ENCODE data around the gene LACC1. TPM values are rescaled to one million over a fixed set of nuclear protein-coding genes. Genes with fewer than 3 reads are reported as not detected.

Gene LACC1
- total and polyA plus RNA-seq, 2 donors (not counting 1 experiment from before 2014, with no cell fraction given), result 1.4 to 5.3 TPM

- H3K4me2 ChIP-seq (replicated peaks; ENCODE audit: low read depth, low read length, poor library complexity, severe bottlenecking), result no peak overlapping the region
- ATAC-seq (ENCODE audit: low read depth) (no peak), DNase-seq (no peak)
- no peaks in the 10 kb centered on the region for H3K27me3 Mint-ChIP-seq
- no peaks in the 10 kb centered on the region for H3K79me2 ChIP-seq (ENCODE audit: control insufficient read depth, insufficient read depth, low read length)
- WGBS (ENCODE audit: insufficient coverage), result no CpG with 5 or more reads among the region's 4 CpGs
- no peak overlapping the region for H3K4me3 Mint-ChIP-seq
- POLR2A ChIA-PET, result no interaction called here
- no peaks in the 10 kb centered on the region for H3K36me3 ChIP-seq (replicated peaks in 1 of 2; ENCODE audit: control extremely low read depth in 1 of 2, control insufficient read depth in 1 of 2, extremely low read depth in 1 of 2, insufficient read depth in 2 of 2, low read length in 1 of 2)
- H3K4me1 ChIP-seq (ENCODE audit: control insufficient read depth in 2 of 2, insufficient read depth in 2 of 2, low read length in 2 of 2), result no peaks in the 10 kb centered on the region
- TF ChIP-seq, protein P1, sequence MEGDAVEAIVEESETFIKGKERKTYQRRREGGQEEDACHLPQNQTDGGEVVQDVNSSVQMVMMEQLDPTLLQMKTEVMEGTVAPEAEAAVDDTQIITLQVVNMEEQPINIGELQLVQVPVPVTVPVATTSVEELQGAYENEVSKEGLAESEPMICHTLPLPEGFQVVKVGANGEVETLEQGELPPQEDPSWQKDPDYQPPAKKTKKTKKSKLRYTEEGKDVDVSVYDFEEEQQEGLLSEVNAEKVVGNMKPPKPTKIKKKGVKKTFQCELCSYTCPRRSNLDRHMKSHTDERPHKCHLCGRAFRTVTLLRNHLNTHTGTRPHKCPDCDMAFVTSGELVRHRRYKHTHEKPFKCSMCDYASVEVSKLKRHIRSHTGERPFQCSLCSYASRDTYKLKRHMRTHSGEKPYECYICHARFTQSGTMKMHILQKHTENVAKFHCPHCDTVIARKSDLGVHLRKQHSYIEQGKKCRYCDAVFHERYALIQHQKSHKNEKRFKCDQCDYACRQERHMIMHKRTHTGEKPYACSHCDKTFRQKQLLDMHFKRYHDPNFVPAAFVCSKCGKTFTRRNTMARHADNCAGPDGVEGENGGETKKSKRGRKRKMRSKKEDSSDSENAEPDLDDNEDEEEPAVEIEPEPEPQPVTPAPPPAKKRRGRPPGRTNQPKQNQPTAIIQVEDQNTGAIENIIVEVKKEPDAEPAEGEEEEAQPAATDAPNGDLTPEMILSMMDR (IDR thresholded peaks at IDR 0.05), result no peak
- no peak for TF ChIP-seq EZH2 (IDR thresholded peaks at IDR 0.05; ENCODE audit: borderline replicate concordance, insufficient read depth, low read depth, low read length, poor library complexity, severe bottlenecking)
- CTCF ChIA-PET, result no interaction called here
- peaks cover 0 to 3% (median 0%) of the 10 kb centered on the region in 3 donors for H3K9me3 ChIP-seq (ENCODE audit: control extremely low read depth in 1 of 3, control insufficient read depth in 2 of 3, insufficient read depth in 1 of 3, low read length in 2 of 3)
- H3K27me3 ChIP-seq (replicated peaks in 1 of 4; ENCODE audit: control extremely low read depth in 1 of 4, control insufficient read depth in 3 of 4, insufficient read depth in 4 of 4, low read length in 3 of 4), result no peaks in the 10 kb centered on the region
- H2AFZ ChIP-seq (ENCODE audit: insufficient read depth, low read depth, low read length, poor library complexity, severe bottlenecking), result no peak overlapping the region
- no peak overlapping the region for H3K9ac ChIP-seq (ENCODE audit: low read length)
- no peak overlapping the region for H3K27ac ChIP-seq (ENCODE audit: low read length in 2 of 2)
- no peaks in the 10 kb centered on the region for H4K20me1 ChIP-seq (ENCODE audit: control insufficient read depth, insufficient read depth, low read length, poor library complexity, severe bottlenecking)
- H3K4me3 ChIP-seq (ENCODE audit: control extremely low read depth in 1 of 5, extremely low read depth in 1 of 5, insufficient read depth in 1 of 5, low read depth in 2 of 5, low read length in 4 of 5), result no peak overlapping the region
- H3K4me1 Mint-ChIP-seq, result no peaks in the 10 kb centered on the region
- H3K27ac Mint-ChIP-seq, result no peak overlapping the region
- intact Hi-C loops (cut with micrococcal nuclease), result no loop called here
- H3K9me3 Mint-ChIP-seq (ENCODE audit: insufficient read depth), result peaks cover 4% of the 10 kb centered on the region
Observed at GRCh38 chr13:43838909-43839308, 40.8 kb upstream of the LACC1 start.

- H3K27me3 ChIP-seq (replicated peaks in 1 of 4; ENCODE audit: control extremely low read depth in 1 of 4, control insufficient read depth in 3 of 4, insufficient read depth in 4 of 4, low read length in 3 of 4), result no peaks in the 10 kb centered on the region
- Mint-ChIP-seq H3K27ac (no peak overlapping the region), H3K4me1 (no peaks in the 10 kb centered on the region), H3K27me3 (no peaks in the 10 kb centered on the region), H3K4me3 (no peak overlapping the region), H3K9me3 (ENCODE audit: insufficient read depth) (peaks cover 18% of the 10 kb centered on the region)
- intact Hi-C loops (cut with micrococcal nuclease), result no loop called here
- H4K20me1 ChIP-seq (ENCODE audit: control insufficient read depth, insufficient read depth, low read length, poor library complexity, severe bottlenecking), result no peaks in the 10 kb centered on the region
- no peaks in the 10 kb centered on the region for H3K36me3 ChIP-seq (replicated peaks in 1 of 2; ENCODE audit: control extremely low read depth in 1 of 2, control insufficient read depth in 1 of 2, extremely low read depth in 1 of 2, insufficient read depth in 2 of 2, low read length in 1 of 2)
- H3K27ac ChIP-seq (ENCODE audit: low read length in 2 of 2), result no peak overlapping the region
- POLR2A ChIA-PET, result no interaction called here
- ATAC-seq (ENCODE audit: low read depth) (no peak), DNase-seq (no peak)
- TF ChIP-seq, protein P1 (IDR thresholded peaks at IDR 0.05), result no peak
- TF ChIP-seq EZH2 (IDR thresholded peaks at IDR 0.05; ENCODE audit: borderline replicate concordance, insufficient read depth, low read depth, low read length, poor library complexity, severe bottlenecking), result no peak
- no peak overlapping the region for H3K9ac ChIP-seq (ENCODE audit: low read length)
- no peak overlapping the region for H3K4me3 ChIP-seq (ENCODE audit: control extremely low read depth in 1 of 5, extremely low read depth in 1 of 5, insufficient read depth in 1 of 5, low read depth in 2 of 5, low read length in 4 of 5)
- no peaks in the 10 kb centered on the region for H3K4me1 ChIP-seq (ENCODE audit: control insufficient read depth in 2 of 2, insufficient read depth in 2 of 2, low read length in 2 of 2)
- H3K79me2 ChIP-seq (ENCODE audit: control insufficient read depth, insufficient read depth, low read length), result no peaks in the 10 kb centered on the region
- WGBS (ENCODE audit: insufficient coverage), result no CpG with 5 or more reads among the region's 3 CpGs
- no peak overlapping the region for H2AFZ ChIP-seq (ENCODE audit: insufficient read depth, low read depth, low read length, poor library complexity, severe bottlenecking)
- H3K9me3 ChIP-seq (ENCODE audit: control extremely low read depth in 1 of 3, control insufficient read depth in 2 of 3, insufficient read depth in 1 of 3, low read length in 2 of 3), result peaks cover 7 to 16% (median 8%) of the 10 kb centered on the region in 3 donors
- CTCF ChIA-PET, result no interaction called here
- no peak overlapping the region for H3K4me2 ChIP-seq (replicated peaks; ENCODE audit: low read depth, low read length, poor library complexity, severe bottlenecking)
Observed at GRCh38 chr13:43846496-43847158, 33.1 kb upstream of the LACC1 start.

All from B cell (primary cell).